Endothelial cell of umbilical vein (primary cell): ENCODE data around the gene MAP3K4. TPM values are rescaled to one million over a fixed set of nuclear protein-coding genes. Genes with fewer than 3 reads are reported as not detected.

Source experiments
- BruUV-seq: library from RNA; stranded (reverse); fragments of 400-500 nt; replicated peaks from 2 replicates; lab custom pipeline; 2021; lab: Mats Ljungman, UMichigan
- CTCF ChIA-PET: fragments of 300-600, 350-600 bp; sonication (Branson Sonifier 250); formaldehyde crosslinking; loops from one replicate; lab custom pipeline; 2021; ENCODE audit warnings: antibody characterized with exemption, inconsistent platforms; lab: Charles Lee
- POLR2A ChIA-PET: fragments of 300-600, 350-600 bp; sonication (Branson Sonifier 250); formaldehyde crosslinking; loops from one replicate; lab custom pipeline; 2021; ENCODE audit warnings: antibody characterized with exemption, inconsistent platforms; lab: Charles Lee
- DNase-seq: peaks from one replicate; pipeline ENCODE4 v3.0.0-alpha.2; 2011; ENCODE audit warnings: low read depth, low spot score
- FAIRE-seq: peaks from 2 replicates; lab custom pipeline; 2011; peaks lifted over from hg19 to GRCh38; lab: Jason Lieb, UNC
- H2AFZ ChIP-seq: 2 replicates; pipeline ENCODE4 v1.6.0; 2012; ENCODE audit warnings: low read depth, low read length, control low read depth, inconsistent platforms
- H3K27ac ChIP-seq: 2 replicates; pipeline ENCODE4 v1.5.1; 2011; ENCODE audit warnings: low read depth, mild to moderate bottlenecking, control low read depth, low read length, moderate library complexity; ENCODE audit not compliant: insufficient read depth
- H3K27me3 ChIP-seq, 2 experiments: 2 replicates each; pipeline versions ENCODE4 v1.6.0 to v1.6.1; 2011; ENCODE audit warnings: low read length in 2 of 2, mixed read lengths in 1 of 2; ENCODE audit not compliant: control insufficient read depth in 2 of 2, insufficient read depth in 2 of 2
- H3K36me3 ChIP-seq, 2 experiments: 2 replicates in 1 of 2; 3 replicates in 1 of 2; pipeline ENCODE4 v1.5.1; 2011; ENCODE audit warnings: low read length in 2 of 2, mild to moderate bottlenecking in 1 of 2, moderate library complexity in 1 of 2; ENCODE audit not compliant: control insufficient read depth in 2 of 2, insufficient read depth in 2 of 2; ENCODE audit errors: extremely low read depth in 1 of 2
- H3K4me1 ChIP-seq: 3 replicates; pipeline ENCODE4 v1.5.1; 2011; ENCODE audit warnings: mild to moderate bottlenecking, low read length; ENCODE audit not compliant: control insufficient read depth, insufficient read depth; ENCODE audit errors: extremely low read depth
- H3K4me2 ChIP-seq: 2 replicates; pipeline ENCODE4 v1.6.1; 2011; ENCODE audit warnings: low read length, control low read depth, mixed read lengths; ENCODE audit not compliant: insufficient read depth
- H3K4me3 ChIP-seq, 3 experiments: fragments of 200-600 bp in 1 of 3; sonication (generic), shearing (Covaris generic) in 1 of 3; replicated peaks in 1 of 3; 2 replicates each; pipeline ENCODE4 v1.5.1; 2011 to 2016; ENCODE audit warnings: control low read depth in 3 of 3, low read length in 3 of 3, mild to moderate bottlenecking in 2 of 3, inconsistent platforms in 1 of 3, low read depth in 1 of 3, moderate library complexity in 1 of 3; ENCODE audit not compliant: insufficient read depth in 1 of 3
- H3K79me2 ChIP-seq: 2 replicates; pipeline ENCODE4 v1.6.0; 2012; ENCODE audit warnings: low read length, inconsistent platforms; ENCODE audit not compliant: control insufficient read depth, insufficient read depth
- H3K9ac ChIP-seq: replicated peaks from 2 replicates; pipeline ENCODE3; 2011; ENCODE audit warnings: low read length, control low read depth; ENCODE audit not compliant: insufficient read depth; ENCODE audit errors: extremely low read depth
- H3K9me1 ChIP-seq: replicated peaks from 3 replicates; pipeline ENCODE4 v1.6.0; 2011; ENCODE audit warnings: mild to moderate bottlenecking, low read length; ENCODE audit not compliant: control insufficient read depth, insufficient read depth; ENCODE audit errors: extremely low read depth
- H3K9me3 ChIP-seq: replicated peaks from 2 replicates; pipeline ENCODE4 v1.5.1; 2012; ENCODE audit warnings: low read length, inconsistent platforms; ENCODE audit not compliant: control insufficient read depth, insufficient read depth
- H4K20me1 ChIP-seq: replicated peaks from 2 replicates; pipeline ENCODE3; 2011; ENCODE audit warnings: mild to moderate bottlenecking, low read length; ENCODE audit not compliant: control insufficient read depth, insufficient read depth; ENCODE audit errors: extremely low read depth
- CTCF ChIP-seq, 2 donors: IDR thresholded peaks; 1 replicate in 1 of 2; 2 replicates in 1 of 2; pipeline ENCODE4 v1.5.1; 2011; ENCODE audit warnings: low read length in 2 of 2, mild to moderate bottlenecking in 2 of 2, moderate library complexity in 2 of 2, control low read depth in 1 of 2, inconsistent platforms in 1 of 2, low read depth in 1 of 2; ENCODE audit not compliant: insufficient read depth in 1 of 2; ENCODE audit errors: extremely low read depth in 1 of 2
- EZH2 ChIP-seq: IDR thresholded peaks from 2 replicates; pipeline ENCODE4 v1.6.1; 2012; ENCODE audit warnings: borderline replicate concordance, low read depth, mild to moderate bottlenecking, moderate library complexity, low read length, inconsistent platforms; ENCODE audit not compliant: severe bottlenecking
- FOS ChIP-seq: IDR thresholded peaks from 2 replicates; pipeline ENCODE4 v1.6.1; 2011; ENCODE audit warnings: mild to moderate bottlenecking, low read length, moderate library complexity, borderline replicate concordance; ENCODE audit not compliant: insufficient read depth
- GATA2 ChIP-seq: IDR thresholded peaks from 2 replicates; pipeline ENCODE4 v1.7.0; 2011; ENCODE audit warnings: low read depth, mild to moderate bottlenecking, moderate library complexity, mixed read lengths, low read length; ENCODE audit not compliant: insufficient read length, insufficient read depth
- JUN ChIP-seq: IDR thresholded peaks from 2 replicates; pipeline ENCODE4 v1.6.1; 2011; ENCODE audit warnings: borderline replicate concordance, low read depth; ENCODE audit not compliant: insufficient read length, insufficient read depth
- MAX ChIP-seq: IDR thresholded peaks from 2 replicates; pipeline ENCODE4 v1.6.1; 2011; ENCODE audit not compliant: insufficient read depth, insufficient read length
- POLR2A ChIP-seq: IDR thresholded peaks from 2 replicates; pipeline ENCODE4 v1.6.1; 2012; ENCODE audit warnings: low read depth, mild to moderate bottlenecking, control low read depth, low read length
- POLR2AphosphoS5 ChIP-seq: IDR thresholded peaks from 2 replicates; pipeline ENCODE4 v1.6.1; 2012; ENCODE audit warnings: low read depth, mild to moderate bottlenecking, control low read depth, low read length, moderate library complexity; ENCODE audit not compliant: insufficient read depth
- dilution Hi-C: fragments of 300-500 bp; cut with MboI; formaldehyde crosslinking; loops from one replicate; pipeline ENCODE4 v1.15.0; 2019; ENCODE audit warnings: low sequenced_read_pairs; ENCODE audit not compliant: extremely low pct_ligation_motif_present
- intact Hi-C: fragments of 100-400 bp; cut with micrococcal nuclease; formaldehyde crosslinking; loops from one replicate; pipeline ENCODE4 v1.10.0; 2022
- polyA plus RNA-seq, 4 experiments: library from polyadenylated mRNA; depleted of rRNA in 3 of 4; stranded (reverse) in 3 of 4; unstranded in 1 of 4; fragments of >200 nt; gene quantifications; 2 replicates each; pipeline versions ENCODE4 v1.2.1 to v1.2.3, GENCODE V29; 2011 to 2012; ENCODE audit warnings: missing spikeins in 1 of 4
- total RNA-seq: library from RNA; stranded (reverse); gene quantifications from 2 replicates; pipeline ENCODE4 v1.2.3, GENCODE V29; 2021

Gene MAP3K4
- total and polyA plus RNA-seq, 2 donors (not counting 3 experiments of a cell fraction or from before 2014, with no cell fraction given), result 10.8 to 42.3 TPM

- Histone ChIP-seq H4K20me1 (no peaks in the 10 kb centered on the region), H3K4me3 (no peak overlapping the region), H3K27me3 (no peaks in the 10 kb centered on the region), H3K27ac (no peak overlapping the region), H3K9me3 (no peaks in the 10 kb centered on the region), H3K4me2 (no peak overlapping the region), H3K9me1 (no peaks in the 10 kb centered on the region), H3K9ac (no peak overlapping the region), H3K36me3 (no peaks in the 10 kb centered on the region), H2AFZ (no peak overlapping the region), H3K79me2 (no peaks in the 10 kb centered on the region), H3K4me1 (no peaks in the 10 kb centered on the region)
- CTCF ChIA-PET, result interaction anchor here (0.9 kb wide), 1 partner anchor 425 kb away, joined by 3 read pairs; no protein-coding TSS in a partner anchor
- FAIRE-seq (no peak), DNase-seq (no peak)
- intact Hi-C loops (no loop called here), dilution Hi-C loops (no loop called here)
- POLR2A ChIA-PET, result no interaction called here
- TF ChIP-seq POLR2AphosphoS5, result no peak
- TF ChIP-seq MAX, result no peak
- TF ChIP-seq CTCF (IDR thresholded peaks at IDR 0.05; ENCODE audit: extremely low read depth in 1 of 2, insufficient read depth in 1 of 2, low read depth in 1 of 2, low read length in 2 of 2), result no peak
- no peak for TF ChIP-seq POLR2A
- no peak for TF ChIP-seq JUN
- no peak for TF ChIP-seq EZH2
- TF ChIP-seq GATA2, result no peak
- TF ChIP-seq FOS, result no peak
- BruUV-seq, result no TSS peak
Observed at GRCh38 chr6:160945516-160946177, 45.9 kb upstream of the MAP3K4 start.
